Measurements from ENCODE around the gene CHGA. TPM values are rescaled to one million over a fixed set of nuclear protein-coding genes. Genes with fewer than 3 reads are reported as not detected.

Gene CHGA
- polyA plus RNA-seq, 3 donors, result not detected

GRCh38 chr14:92929689-92930608, 7.0 kb downstream of the CHGA start:
- Mint-ChIP-seq H3K4me1 (no peaks in the 10 kb centered on the region), H3K27me3 (ENCODE audit: low read depth in 3 of 3) (peaks cover 3 to 9% (median 8%) of the 10 kb centered on the region in 3 donors), H3K9me3 (no peaks in the 10 kb centered on the region), H3K36me3 (no peaks in the 10 kb centered on the region), H3K27ac (no peak overlapping the region), H3K4me3 (no peak overlapping the region)
- no peak for TF ChIP-seq CTCF (IDR thresholded peaks at IDR 0.05)
- Histone ChIP-seq H3K4me2 (replicated peaks; ENCODE audit: extremely low read depth, low read length, poor library complexity, severe bottlenecking) (no peak overlapping the region), H2AFZ (ENCODE audit: insufficient read depth, low read depth, low read length, poor library complexity, severe bottlenecking) (no peak overlapping the region), H3K4me3 (replicated peaks in 1 of 3; ENCODE audit: low read depth in 2 of 3, low read length in 3 of 3) (no peak overlapping the region), H3K36me3 (replicated peaks in 1 of 2; ENCODE audit: control insufficient read depth in 1 of 2, insufficient read depth in 2 of 2, low read length in 2 of 2) (no peaks in the 10 kb centered on the region), H3K27me3 (ENCODE audit: control insufficient read depth in 2 of 2, insufficient read depth in 2 of 2, low read length in 2 of 2) (no peaks in the 10 kb centered on the region), H3K27ac (ENCODE audit: low read depth in 1 of 2, low read length in 2 of 2) (no peak overlapping the region), H3K9ac (ENCODE audit: insufficient read depth, low read length, poor library complexity, severe bottlenecking) (no peak overlapping the region), H3K4me1 (ENCODE audit: control insufficient read depth in 1 of 2, insufficient read depth in 2 of 2, low read length in 2 of 2) (no peaks in the 10 kb centered on the region), H4K20me1 (ENCODE audit: insufficient read depth, low read length) (peaks cover 27% of the 10 kb centered on the region), H3K79me2 (ENCODE audit: insufficient read depth, low read length) (no peaks in the 10 kb centered on the region), H3K9me3 (replicated peaks in 1 of 2; ENCODE audit: control insufficient read depth in 1 of 2, insufficient read depth in 1 of 2, low read length in 2 of 2) (no peaks in the 10 kb centered on the region)
- DNase-seq, result no peak
- intact Hi-C loops (cut with micrococcal nuclease), result no loop called here
- WGBS (ENCODE audit: insufficient coverage), result 95% methylated on average over 13 of the region's 20 CpGs

GRCh38 chr14:92930737-92931602, 8.0 kb downstream of the CHGA start:
- no peak overlapping the region for H3K4me3 Mint-ChIP-seq
- H3K9me3 Mint-ChIP-seq, result no peaks in the 10 kb centered on the region

More at GRCh38 chr14:92930737-92931602, 8.0 kb downstream of the CHGA start:
- Mint-ChIP-seq H3K27ac (peak overlapping the region in 1 of 7 donors; percentile 39), H3K36me3 (peaks cover 4 to 6% of the 10 kb centered on the region in 2 donors), H3K4me1 (no peaks in the 10 kb centered on the region), H3K27me3 (ENCODE audit: low read depth in 3 of 3) (peaks cover 0 to 8% (median 6%) of the 10 kb centered on the region in 3 donors)
- H2AFZ ChIP-seq (ENCODE audit: insufficient read depth, low read depth, low read length, poor library complexity, severe bottlenecking), result no peak overlapping the region
- peaks cover 27% of the 10 kb centered on the region for H4K20me1 ChIP-seq (ENCODE audit: insufficient read depth, low read length)
- H3K27ac ChIP-seq (ENCODE audit: low read depth in 1 of 2, low read length in 2 of 2), result no peak overlapping the region
- intact Hi-C loops (cut with micrococcal nuclease), result no loop called here
- WGBS (ENCODE audit: insufficient coverage), result 87% methylated on average over 4 of the region's 8 CpGs
- H3K79me2 ChIP-seq (ENCODE audit: insufficient read depth, low read length), result no peaks in the 10 kb centered on the region
- no peak for DNase-seq
- H3K4me2 ChIP-seq (replicated peaks; ENCODE audit: extremely low read depth, low read length, poor library complexity, severe bottlenecking), result no peak overlapping the region
- H3K36me3 ChIP-seq (replicated peaks in 1 of 2; ENCODE audit: control insufficient read depth in 1 of 2, insufficient read depth in 2 of 2, low read length in 2 of 2), result peaks cover 4 to 7% of the 10 kb centered on the region in 2 donors
- no peak overlapping the region for H3K4me3 ChIP-seq (replicated peaks in 1 of 3; ENCODE audit: low read depth in 2 of 3, low read length in 3 of 3)
- no peaks in the 10 kb centered on the region for H3K4me1 ChIP-seq (ENCODE audit: control insufficient read depth in 1 of 2, insufficient read depth in 2 of 2, low read length in 2 of 2)
- no peaks in the 10 kb centered on the region for H3K27me3 ChIP-seq (ENCODE audit: control insufficient read depth in 2 of 2, insufficient read depth in 2 of 2, low read length in 2 of 2)
- H3K9ac ChIP-seq (ENCODE audit: insufficient read depth, low read length, poor library complexity, severe bottlenecking), result no peak overlapping the region
- TF ChIP-seq CTCF (IDR thresholded peaks at IDR 0.05), result no peak
- no peaks in the 10 kb centered on the region for H3K9me3 ChIP-seq (replicated peaks in 1 of 2; ENCODE audit: control insufficient read depth in 1 of 2, insufficient read depth in 1 of 2, low read length in 2 of 2)
